Testis (tissue), 3 donors: ENCODE results near the gene NR6A1. TPM values are rescaled to one million over a fixed set of nuclear protein-coding genes. Genes with fewer than 3 reads are reported as not detected.

Source experiments
- DNase-seq: peaks from one replicate; pipeline ENCODE4 v3.0.0-alpha.2; 2019
- H3K27ac ChIP-seq, 2 donors: fragments of 200-600 bp; sonication (generic); one replicate each; pipeline ENCODE4 v1.5.1; 2019
- H3K27me3 ChIP-seq: fragments of 200-600 bp; sonication (generic); one replicate; pipeline ENCODE4 v1.5.1; 2019
- H3K36me3 ChIP-seq: fragments of 200-600 bp; sonication (generic); one replicate; pipeline ENCODE4 v1.5.1; 2017; ENCODE audit warnings: low read depth; ENCODE audit errors: missing control alignments
- H3K4me1 ChIP-seq: fragments of 200-600 bp; sonication (generic); one replicate; pipeline ENCODE4 v1.5.1; 2019
- H3K4me3 ChIP-seq, 2 donors: fragments of 200-600 bp; sonication (generic); one replicate each; pipeline ENCODE4 v1.5.1; 2017 to 2019
- H3K9me3 ChIP-seq: fragments of 200-600 bp; sonication (generic); one replicate; pipeline ENCODE4 v1.5.1; 2017
- POLR2A ChIP-seq: fragments of 450-650 bp; IDR thresholded peaks from one replicate; pipeline ENCODE4 v1.6.1; 2017; ENCODE audit warnings: antibody characterized with exemption, mild to moderate bottlenecking, moderate library complexity
- WGBS, 2 donors: methylation state at CpG; one replicate each; pipeline ENCODE4 v1.1.5; 2018; 5-methylcytosine and 5-hydroxymethylcytosine counted together
- intact Hi-C: fragments of 100-400 bp; cut with DNase I; formaldehyde crosslinking; loops from one replicate; pipeline ENCODE4 v1.15.1; 2023; ENCODE audit warnings: low total_unique reads
- polyA plus RNA-seq: library from polyadenylated mRNA; stranded (reverse); fragments of 350-450 nt; fragmentation: Illumina TruSeq; extraction: RNeasy Lipid Tissue Mini Kit (QIAGEN cat#74804); gene quantifications from one replicate; pipeline ENCODE4 v1.2.3, GENCODE V29; 2014; ENCODE audit warnings: low read depth, low replicate concordance; ENCODE audit not compliant: insufficient read depth
- total RNA-seq, 2 donors: library from RNA; depleted of rRNA; stranded (reverse); fragments of >200 nt; gene quantifications; one replicate each; pipeline ENCODE4 v1.2.3, GENCODE V29; 2016
- TF ChIP-seq, protein P1 (sequence below), 3 experiments: fragments of 450-650 bp in 2 of 3; fragments of 200-600 bp in 1 of 3; sonication (generic) in 1 of 3; IDR thresholded peaks; one replicate each; pipeline ENCODE4 v1.5.1; 2016 to 2019; ENCODE audit warnings: antibody characterized with exemption in 3 of 3, mild to moderate bottlenecking in 2 of 3, moderate library complexity in 1 of 3

Gene NR6A1
- total and polyA plus RNA-seq, 3 donors from 2014 or later = 54.6 to 100 (median 92.1) TPM

GRCh38 chr9:124615100-124615742 is 155.9 kb downstream of the NR6A1 start:
- no peaks in the 10 kb centered on the region for H3K4me1 ChIP-seq
- no peak for DNase-seq
- H3K4me3 ChIP-seq = no peak overlapping the region
- WGBS, 2 donors = 85 to 86% methylated on average over 2 of the region's 2 CpGs
- no peaks in the 10 kb centered on the region for H3K9me3 ChIP-seq
- no peaks in the 10 kb centered on the region for H3K36me3 ChIP-seq
- no peak overlapping the region for H3K27ac ChIP-seq
- TF ChIP-seq, protein P1, sequence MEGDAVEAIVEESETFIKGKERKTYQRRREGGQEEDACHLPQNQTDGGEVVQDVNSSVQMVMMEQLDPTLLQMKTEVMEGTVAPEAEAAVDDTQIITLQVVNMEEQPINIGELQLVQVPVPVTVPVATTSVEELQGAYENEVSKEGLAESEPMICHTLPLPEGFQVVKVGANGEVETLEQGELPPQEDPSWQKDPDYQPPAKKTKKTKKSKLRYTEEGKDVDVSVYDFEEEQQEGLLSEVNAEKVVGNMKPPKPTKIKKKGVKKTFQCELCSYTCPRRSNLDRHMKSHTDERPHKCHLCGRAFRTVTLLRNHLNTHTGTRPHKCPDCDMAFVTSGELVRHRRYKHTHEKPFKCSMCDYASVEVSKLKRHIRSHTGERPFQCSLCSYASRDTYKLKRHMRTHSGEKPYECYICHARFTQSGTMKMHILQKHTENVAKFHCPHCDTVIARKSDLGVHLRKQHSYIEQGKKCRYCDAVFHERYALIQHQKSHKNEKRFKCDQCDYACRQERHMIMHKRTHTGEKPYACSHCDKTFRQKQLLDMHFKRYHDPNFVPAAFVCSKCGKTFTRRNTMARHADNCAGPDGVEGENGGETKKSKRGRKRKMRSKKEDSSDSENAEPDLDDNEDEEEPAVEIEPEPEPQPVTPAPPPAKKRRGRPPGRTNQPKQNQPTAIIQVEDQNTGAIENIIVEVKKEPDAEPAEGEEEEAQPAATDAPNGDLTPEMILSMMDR (IDR thresholded peaks at IDR 0.05) = no peak
- TF ChIP-seq POLR2A = no peak
- intact Hi-C loops = loop anchor here (5.0 kb wide), 1 partner anchor 97 kb away; no protein-coding TSS in a partner anchor
- no peaks in the 10 kb centered on the region for H3K27me3 ChIP-seq

- Histone ChIP-seq H3K36me3 (no peaks in the 10 kb centered on the region), H3K27ac (no peak overlapping the region), H3K27me3 (no peaks in the 10 kb centered on the region), H3K9me3 (no peaks in the 10 kb centered on the region), H3K4me1 (no peaks in the 10 kb centered on the region), H3K4me3 (no peak overlapping the region)
- no peak for DNase-seq
- 78 to 87% methylated on average over 2 of the region's 2 CpGs for WGBS, 2 donors
- intact Hi-C loops = no loop called here
- TF ChIP-seq, protein P1 (IDR thresholded peaks at IDR 0.05) = no peak
- TF ChIP-seq POLR2A = no peak
Measured at GRCh38 chr9:124613849-124614248, 157.3 kb downstream of the NR6A1 start.

DNA sequence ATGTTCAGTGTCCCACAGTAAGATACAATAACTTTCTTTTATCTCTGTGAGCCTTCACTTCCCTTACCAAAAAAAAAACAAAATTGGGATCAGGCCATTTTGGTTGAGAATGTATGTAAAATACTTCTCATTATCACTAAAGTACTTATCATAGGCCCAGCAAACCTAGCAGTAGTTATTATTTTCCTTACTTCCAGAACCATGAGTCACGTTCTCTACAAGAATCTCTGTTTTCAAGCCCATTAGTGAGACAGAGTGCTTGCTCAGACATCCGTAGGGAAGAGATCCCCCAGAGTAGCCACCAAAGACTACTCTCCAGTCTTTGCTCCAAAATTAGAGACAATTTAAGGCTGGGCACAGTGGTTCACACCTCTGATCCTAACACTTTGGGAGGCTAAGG is 160.0 kb downstream of the NR6A1 start:
- no peaks in the 10 kb centered on the region for H3K27me3 ChIP-seq
- no peak for TF ChIP-seq POLR2A
- TF ChIP-seq, protein P1 (IDR thresholded peaks at IDR 0.05) = no peak
- 88 to 93% methylated on average over 2 of the region's 2 CpGs for WGBS, 2 donors
- intact Hi-C loops = no loop called here
- H3K4me1 ChIP-seq = no peaks in the 10 kb centered on the region
- no peaks in the 10 kb centered on the region for H3K9me3 ChIP-seq
- H3K27ac ChIP-seq = no peak overlapping the region
- no peaks in the 10 kb centered on the region for H3K36me3 ChIP-seq
- no peak for DNase-seq
- no peak overlapping the region for H3K4me3 ChIP-seq

GRCh38 chr9:124606027-124606426 is 165.1 kb downstream of the NR6A1 start:
- no peak overlapping the region for H3K4me3 ChIP-seq
- no peak overlapping the region for H3K27ac ChIP-seq
- TF ChIP-seq, protein P1 (IDR thresholded peaks at IDR 0.05) = no peak
- no peak for TF ChIP-seq POLR2A
- H3K27me3 ChIP-seq = no peaks in the 10 kb centered on the region
- intact Hi-C loops = no loop called here
- H3K4me1 ChIP-seq = no peaks in the 10 kb centered on the region
- no peaks in the 10 kb centered on the region for H3K36me3 ChIP-seq
- no peak for DNase-seq
- 92 to 96% methylated on average over 2 of the region's 2 CpGs for WGBS, 2 donors
- H3K9me3 ChIP-seq = no peaks in the 10 kb centered on the region

DNA sequence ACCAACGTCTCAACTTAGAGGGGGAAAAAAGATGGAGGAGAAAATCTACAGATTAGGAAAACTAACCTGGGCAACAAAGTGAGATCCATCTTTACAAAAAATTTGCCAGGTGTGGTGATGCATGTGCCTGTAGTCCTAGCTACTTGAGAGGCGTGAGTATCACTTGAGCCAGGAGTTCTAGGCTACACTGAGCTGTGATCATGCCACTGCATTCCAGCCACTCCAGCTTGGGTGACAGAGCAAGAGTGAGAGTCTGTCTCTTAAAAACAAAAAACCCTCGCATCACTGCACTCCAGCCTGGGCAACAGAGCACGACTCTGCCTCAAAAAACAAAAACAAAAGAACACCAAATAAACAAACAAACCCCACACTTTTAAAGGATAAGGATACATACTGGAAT is 165.9 kb downstream of the NR6A1 start:
- TF ChIP-seq POLR2A = no peak
- TF ChIP-seq, protein P1 (IDR thresholded peaks at IDR 0.05) = no peak
- Histone ChIP-seq H3K4me1 (peaks cover 2% of the 10 kb centered on the region), H3K9me3 (no peaks in the 10 kb centered on the region), H3K27me3 (no peaks in the 10 kb centered on the region), H3K36me3 (no peaks in the 10 kb centered on the region), H3K4me3 (no peak overlapping the region), H3K27ac (no peak overlapping the region)
- 87 to 90% methylated on average over 4 of the region's 4 CpGs for WGBS, 2 donors
- DNase-seq = no peak
- intact Hi-C loops = no loop called here
